Spleen (tissue), 11 donors: ENCODE data around the gene SCFD2. TPM values are rescaled to one million over a fixed set of nuclear protein-coding genes. Genes with fewer than 3 reads are reported as not detected.
"Not testable (repeated sequence)": the region's sequence is repeated elsewhere in the genome, so short reads cannot be mapped to it uniquely, and the experiment has no call there.

Experiments
- DNase-seq: peaks from one replicate; pipeline ENCODE4 v3.0.0-alpha.2; 2020
- H3K27ac ChIP-seq, 8 donors: fragments of 200-600 bp; sonication (generic) in 7 of 8; 1 replicate in 4 of 8; 2 replicates in 4 of 8; pipeline versions ENCODE4 v1.5.0 to v1.8.0; 2016 to 2021; ENCODE audit warnings: inconsistent platforms in 4 of 8, mild to moderate bottlenecking in 4 of 8, moderate library complexity in 1 of 8
- H3K27me3 ChIP-seq, 7 donors: fragments of 200-600 bp; sonication (generic) in 6 of 7; replicated peaks in 1 of 7; 1 replicate in 4 of 7; 2 replicates in 3 of 7; pipeline versions ENCODE4 v1.5.0 to v1.8.0; 2016 to 2021; ENCODE audit warnings: inconsistent platforms in 3 of 7, mild to moderate bottlenecking in 1 of 7
- H3K36me3 ChIP-seq, 6 donors: fragments of 200-600 bp; sonication (generic) in 5 of 6; 1 replicate in 4 of 6; 2 replicates in 2 of 6; pipeline versions ENCODE4 v1.5.0 to v1.8.0; 2016 to 2021; ENCODE audit warnings: inconsistent platforms in 2 of 6
- H3K4me1 ChIP-seq, 6 donors: fragments of 200-600 bp; sonication (generic) in 5 of 6; 1 replicate in 3 of 6; 2 replicates in 3 of 6; pipeline versions ENCODE4 v1.5.0 to v1.8.0; 2016 to 2021; ENCODE audit warnings: inconsistent platforms in 3 of 6
- H3K4me3 ChIP-seq, 8 donors: fragments of 200-600 bp; sonication (generic) in 7 of 8; 1 replicate in 4 of 8; 2 replicates in 4 of 8; pipeline versions ENCODE4 v1.5.0 to v1.8.0; 2016 to 2021; ENCODE audit warnings: inconsistent platforms in 4 of 8, mild to moderate bottlenecking in 4 of 8, moderate library complexity in 2 of 8
- H3K9me3 ChIP-seq, 8 donors: fragments of 200-600 bp; sonication (generic) in 7 of 8; 1 replicate in 4 of 8; 2 replicates in 4 of 8; pipeline versions ENCODE4 v1.5.0 to v1.8.0; 2016 to 2021; ENCODE audit warnings: inconsistent platforms in 4 of 8
- POLR2A ChIP-seq, 3 donors: fragments of 450-650 bp; IDR thresholded peaks; one replicate each; pipeline ENCODE4 v1.5.1; 2017; ENCODE audit warnings: antibody characterized with exemption in 3 of 3, mild to moderate bottlenecking in 1 of 3
- POLR2AphosphoS5 ChIP-seq, 3 donors: sonication (generic); formaldehyde crosslinking; IDR thresholded peaks; one replicate each; pipeline ENCODE4 v1.5.1; 2017; ENCODE audit warnings: antibody characterized with exemption in 3 of 3
- WGBS, 5 donors: extraction: QIAGEN DNeasy Blood & Tissue Kit in 3 of 5; methylation state at CpG; one replicate each; pipeline versions ENCODE4 v1.1.5 to v1.1.7; 2013 to 2018; 5-methylcytosine and 5-hydroxymethylcytosine counted together
- intact Hi-C: fragments of 100-400 bp; cut with DNase I; formaldehyde crosslinking; loops from one replicate; pipeline ENCODE4 v1.15.0; 2023; ENCODE audit warnings: low total_unique reads
- polyA plus RNA-seq, 3 donors: library from polyadenylated mRNA; stranded (reverse); fragments of 200-250 nt; gene quantifications; one replicate each; pipeline ENCODE4 v1.2.1, GENCODE V29; 2013
- total RNA-seq, 7 donors: library from RNA; depleted of rRNA in 3 of 7; stranded (reverse); fragments of >200 nt in 3 of 7; fragmentation: NEBNext Ultra II Directional in 4 of 7; extraction: Animal tissue kit (Norgen Biotek cat#: 25700) in 4 of 7; gene quantifications; one replicate each; pipeline versions ENCODE4 v1.1.0 to v1.2.1, GENCODE V29; 2016 to 2021
- TF ChIP-seq, protein P1 (sequence below), 11 experiments: fragments of 200-600 bp in 7 of 11; fragments of 450-650 bp in 4 of 11; sonication (generic) in 4 of 11; IDR thresholded peaks in 8 of 11; conservative IDR thresholded peaks in 3 of 11; 1 replicate in 7 of 11; 2 replicates in 4 of 11; pipeline versions ENCODE4 v1.4.0 to v1.8.0; 2016 to 2021; ENCODE audit warnings: antibody characterized with exemption in 11 of 11, inconsistent platforms in 4 of 11, mild to moderate bottlenecking in 1 of 11
- donor health status: healthy with polysubstance abuse.
- donor health status: DM: no; HTN: no; CAD: no; lungs with moderate emphysema.
- donor health status: DM: no; HTN: no; CAD: no.
- donor health status: Bipolar disorder and iron deficiency.
- donor health status: healthy.
- donor health status: DM: no; HTN: no; CAD: no.
- donor health status: DM: yes; HTN: yes; CAD: no.

SCFD2 gene
- total and polyA plus RNA-seq, 10 donors = 3.6 to 42.1 (median 21.1) TPM

GRCh38 chr4:53039741-53040458 is 326.0 kb downstream of the SCFD2 start:
- DNase-seq = no peak
- intact Hi-C loops = no loop called here

DNA sequence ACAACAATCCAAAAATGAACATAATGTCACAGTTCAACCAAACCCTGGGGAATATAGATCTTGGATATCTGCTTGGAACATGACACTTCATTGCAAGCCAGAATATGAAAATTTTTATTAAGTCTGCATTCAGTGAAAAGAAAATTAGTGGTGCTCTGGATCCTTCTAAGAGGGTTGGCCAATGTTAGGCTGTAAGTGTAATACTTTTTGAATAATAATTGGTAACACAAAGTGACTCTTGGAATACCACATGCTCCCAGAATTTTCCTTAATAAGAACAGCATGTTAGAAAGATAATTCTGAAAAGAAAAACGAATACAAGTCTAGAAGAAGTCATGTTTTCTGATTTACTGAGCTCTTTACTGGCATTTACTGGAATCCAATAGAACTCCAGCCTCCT is 328.0 kb downstream of the SCFD2 start:
- Histone ChIP-seq H3K4me3 (no peak overlapping the region), H3K36me3 (no peaks in the 10 kb centered on the region), H3K9me3 (peaks cover 0 to 31% (median 17%) of the 10 kb centered on the region in 8 donors), H3K27ac (no peak overlapping the region), H3K27me3 (no peaks in the 10 kb centered on the region), H3K4me1 (peaks cover 0 to 3% (median 0%) of the 10 kb centered on the region in 6 donors)
- TF ChIP-seq POLR2AphosphoS5 (IDR thresholded peaks at IDR 0.05) = no peak
- TF ChIP-seq, protein P1, sequence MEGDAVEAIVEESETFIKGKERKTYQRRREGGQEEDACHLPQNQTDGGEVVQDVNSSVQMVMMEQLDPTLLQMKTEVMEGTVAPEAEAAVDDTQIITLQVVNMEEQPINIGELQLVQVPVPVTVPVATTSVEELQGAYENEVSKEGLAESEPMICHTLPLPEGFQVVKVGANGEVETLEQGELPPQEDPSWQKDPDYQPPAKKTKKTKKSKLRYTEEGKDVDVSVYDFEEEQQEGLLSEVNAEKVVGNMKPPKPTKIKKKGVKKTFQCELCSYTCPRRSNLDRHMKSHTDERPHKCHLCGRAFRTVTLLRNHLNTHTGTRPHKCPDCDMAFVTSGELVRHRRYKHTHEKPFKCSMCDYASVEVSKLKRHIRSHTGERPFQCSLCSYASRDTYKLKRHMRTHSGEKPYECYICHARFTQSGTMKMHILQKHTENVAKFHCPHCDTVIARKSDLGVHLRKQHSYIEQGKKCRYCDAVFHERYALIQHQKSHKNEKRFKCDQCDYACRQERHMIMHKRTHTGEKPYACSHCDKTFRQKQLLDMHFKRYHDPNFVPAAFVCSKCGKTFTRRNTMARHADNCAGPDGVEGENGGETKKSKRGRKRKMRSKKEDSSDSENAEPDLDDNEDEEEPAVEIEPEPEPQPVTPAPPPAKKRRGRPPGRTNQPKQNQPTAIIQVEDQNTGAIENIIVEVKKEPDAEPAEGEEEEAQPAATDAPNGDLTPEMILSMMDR (IDR thresholded peaks at IDR 0.05 in 8 of 11, conservative IDR thresholded peaks at IDR 0.05 in 3 of 11) = no peak
- TF ChIP-seq POLR2A (IDR thresholded peaks at IDR 0.05) = no peak
- no peak for DNase-seq
- intact Hi-C loops = no loop called here
- 65 to 97% (median 87%) methylated on average over 1 of the region's 1 CpG for WGBS, 5 donors

More at GRCh38 chr4:53039741-53040458, 326.0 kb downstream of the SCFD2 start:
- TF ChIP-seq POLR2A (IDR thresholded peaks at IDR 0.05) (no peak), POLR2AphosphoS5 (IDR thresholded peaks at IDR 0.05) (no peak)
- TF ChIP-seq, protein P1 (IDR thresholded peaks at IDR 0.05 in 8 of 11, conservative IDR thresholded peaks at IDR 0.05 in 3 of 11) = no peak
- Histone ChIP-seq H3K36me3 (no peaks in the 10 kb centered on the region), H3K4me1 (no peaks in the 10 kb centered on the region), H3K27me3 (no peaks in the 10 kb centered on the region), H3K9me3 (peaks cover 0 to 21% (median 13%) of the 10 kb centered on the region in 8 donors), H3K4me3 (no peak overlapping the region), H3K27ac (no peak overlapping the region)
- 65 to 87% (median 79%) methylated on average over 4 of the region's 4 CpGs for WGBS, 5 donors

- H3K4me3 ChIP-seq, intact Hi-C loops, H3K27me3 ChIP-seq, H3K36me3 ChIP-seq, H3K27ac ChIP-seq, DNase-seq, H3K4me1 ChIP-seq: not testable (repeated sequence)
- peaks cover 0 to 56% (median 20%) of the 10 kb centered on the region in 8 donors for H3K9me3 ChIP-seq
- WGBS, 5 donors = 52 to 67% (median 63%) methylated on average over 1 of the region's 1 CpG
Observed at GRCh38 chr4:53032908-53033307, 333.0 kb downstream of the SCFD2 start.

DNA sequence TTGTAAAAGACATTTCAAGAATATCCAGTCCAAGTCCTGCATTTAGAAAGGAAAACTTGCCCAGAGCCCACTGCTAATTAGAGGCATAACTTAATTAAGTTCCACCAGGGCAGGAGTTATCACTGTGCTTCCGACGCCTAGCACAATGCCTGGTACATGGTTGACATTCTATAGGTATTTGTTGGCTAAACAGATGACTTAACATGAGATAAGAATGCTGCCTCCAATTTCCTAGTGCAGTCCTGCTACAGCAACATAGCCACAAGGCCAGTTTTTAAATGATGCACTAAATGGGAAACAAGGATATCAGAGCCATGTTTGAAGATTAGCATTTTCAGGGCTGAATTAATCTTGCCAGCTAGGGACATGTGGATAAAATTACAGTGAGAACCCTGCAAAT is 339.6 kb downstream of the SCFD2 start:
- no peak overlapping the region for H3K27ac ChIP-seq
- H3K9me3 ChIP-seq = peaks cover 0 to 10% (median 0%) of the 10 kb centered on the region in 8 donors
- no peaks in the 10 kb centered on the region for H3K4me1 ChIP-seq
- whole genome bisulfite sequencing, 5 donors = 91 to 99% (median 95%) methylated on average over 2 of the region's 2 CpGs
- intact Hi-C loops = no loop called here
- DNase-seq = no peak
- H3K4me3 ChIP-seq = no peak overlapping the region
- no peak for TF ChIP-seq POLR2A (IDR thresholded peaks at IDR 0.05)
- TF ChIP-seq POLR2AphosphoS5 (IDR thresholded peaks at IDR 0.05) = no peak
- TF ChIP-seq, protein P1 (IDR thresholded peaks at IDR 0.05 in 8 of 11, conservative IDR thresholded peaks at IDR 0.05 in 3 of 11) = no peak
- no peaks in the 10 kb centered on the region for H3K36me3 ChIP-seq
- H3K27me3 ChIP-seq = no peaks in the 10 kb centered on the region
